ENCODE data around the gene ODAD3.

GRCh38 chr19:11375143-11375948, 59.6 kb downstream of the ODAD3 start:
- TF ChIP-seq CTCF (IDR thresholded peaks at IDR 0.05) (no peak), POLR2A (IDR thresholded peaks at IDR 0.05) (no peak)

Measured in lower leg skin (tissue), 3 donors.